Ureter (tissue), 1 donor: ENCODE results near the gene SPINK8. TPM values are rescaled to one million over a fixed set of nuclear protein-coding genes. Genes with fewer than 3 reads are reported as not detected.
"Not testable (repeated sequence)": the region's sequence is repeated elsewhere in the genome, so short reads cannot be mapped to it uniquely, and the experiment has no call there.

Experiments
- DNase-seq: peaks from one replicate; pipeline ENCODE4 v3.0.0-alpha.2; 2020; ENCODE audit warnings: low spot score
- total RNA-seq: library from RNA; stranded (reverse); gene quantifications from one replicate; pipeline ENCODE4 v1.2.4, GENCODE V29; 2023
- donor health status: DM: yes; HTN: yes; CAD: no.

SPINK8 gene
- total RNA-seq, 1 donor from 2014 or later: 12.0 TPM

GRCh38 chr3:48331706-48332435, 1.6 kb downstream of the SPINK8 start:
- not testable (repeated sequence) for DNase-seq

DNA sequence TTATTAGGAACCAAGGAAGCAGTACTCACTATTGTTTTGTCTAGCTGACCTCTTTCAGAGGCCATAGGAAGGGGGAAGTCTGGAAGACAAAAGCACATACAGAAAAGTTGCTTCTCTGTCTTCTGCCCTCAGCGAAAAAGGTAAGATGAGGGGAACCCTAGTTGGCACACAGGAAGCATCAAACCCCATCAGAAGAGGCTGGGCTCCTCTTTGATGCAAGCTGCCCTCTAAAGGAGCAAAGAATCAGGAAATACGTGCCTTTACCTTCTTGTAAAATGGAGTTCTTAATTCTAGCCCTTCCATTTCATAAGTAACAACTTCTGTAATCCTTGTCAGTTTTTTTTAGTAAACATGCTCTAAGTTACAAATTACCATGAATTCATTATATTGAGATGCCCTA, 12.5 kb downstream of the SPINK8 start:
- DNase-seq: no peak

DNA sequence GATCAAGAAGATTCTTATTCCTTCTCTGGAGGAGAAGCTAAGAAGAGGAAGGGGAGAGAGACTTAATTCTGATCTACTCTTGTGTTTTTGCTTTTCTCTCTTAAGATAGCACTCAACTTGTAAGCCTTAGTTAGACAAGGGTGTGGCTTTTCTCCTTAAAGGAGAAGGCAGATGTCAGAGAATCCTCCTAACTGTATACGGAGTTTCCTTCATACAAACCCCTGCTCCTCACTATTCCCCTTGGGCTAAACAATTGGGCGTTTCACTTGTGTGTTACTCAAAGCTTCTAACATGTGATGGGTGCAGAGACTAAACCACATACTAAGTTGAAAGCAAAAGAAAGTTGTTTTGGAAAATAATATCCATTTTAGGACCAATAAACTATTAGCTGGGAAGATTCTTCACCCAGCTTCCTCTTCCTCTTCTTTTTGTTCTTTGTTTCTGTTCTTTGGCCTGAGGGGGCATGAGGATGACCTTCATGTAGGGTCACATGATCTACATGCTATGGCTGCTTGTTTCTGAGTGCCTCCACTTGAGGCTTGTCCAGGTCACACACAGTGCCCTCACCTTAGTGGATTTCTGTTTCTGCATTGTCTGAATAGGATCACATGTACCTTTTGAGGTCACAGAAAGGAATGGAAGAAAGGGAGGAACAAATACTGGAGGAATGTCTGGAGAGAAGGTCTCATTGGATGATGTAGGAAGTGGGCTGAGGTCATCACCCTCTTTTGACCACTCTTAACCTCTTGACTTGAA, 14.6 kb downstream of the SPINK8 start:
- no peak for DNase-seq

GRCh38 chr3:48314542-48314941, 18.9 kb downstream of the SPINK8 start:
- DNase-seq: no peak

GRCh38 chr3:48306860-48307530, 26.5 kb downstream of the SPINK8 start:
- DNase-seq: no peak

- DNase-seq: no peak
Observed at GRCh38 chr3:48306290-48306689, 27.2 kb downstream of the SPINK8 start.

DNA sequence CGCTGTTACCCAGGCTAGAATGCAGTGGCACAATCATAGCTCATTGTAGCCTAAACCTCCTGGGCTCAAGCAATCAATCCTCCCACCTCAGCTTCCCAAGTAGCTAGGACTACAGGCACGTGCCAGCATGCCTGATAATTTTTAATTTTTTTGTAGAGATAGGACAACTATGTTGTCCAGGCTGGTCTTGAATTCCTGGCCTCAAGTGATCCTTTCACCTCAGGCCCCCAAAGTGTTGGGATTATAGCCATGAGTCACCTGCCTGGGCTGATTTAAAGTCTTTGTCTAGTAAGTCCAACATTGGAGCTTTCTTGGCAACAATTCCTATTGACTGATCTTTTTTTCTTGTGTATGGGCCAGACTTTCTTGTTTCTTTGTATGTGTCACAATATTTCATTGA, 28.1 kb downstream of the SPINK8 start:
- no peak for DNase-seq

GRCh38 chr3:48303021-48303420, 30.4 kb downstream of the SPINK8 start:
- no peak for DNase-seq

- DNase-seq: peak; percentile 69
Observed at GRCh38 chr3:48301800-48302166, 31.7 kb downstream of the SPINK8 start.

- DNase-seq: peak; percentile 91
Observed at GRCh38 chr3:48301020-48301799, 32.3 kb downstream of the SPINK8 start, which contains the start of gene NME6. NME6 (minus strand) TSS chr3:48301367.

GRCh38 chr3:48299746-48300712, 33.4 kb downstream of the SPINK8 start:
- no peak for DNase-seq

GRCh38 chr3:48297111-48297810, 36.2 kb downstream of the SPINK8 start:
- DNase-seq: no peak

DNA sequence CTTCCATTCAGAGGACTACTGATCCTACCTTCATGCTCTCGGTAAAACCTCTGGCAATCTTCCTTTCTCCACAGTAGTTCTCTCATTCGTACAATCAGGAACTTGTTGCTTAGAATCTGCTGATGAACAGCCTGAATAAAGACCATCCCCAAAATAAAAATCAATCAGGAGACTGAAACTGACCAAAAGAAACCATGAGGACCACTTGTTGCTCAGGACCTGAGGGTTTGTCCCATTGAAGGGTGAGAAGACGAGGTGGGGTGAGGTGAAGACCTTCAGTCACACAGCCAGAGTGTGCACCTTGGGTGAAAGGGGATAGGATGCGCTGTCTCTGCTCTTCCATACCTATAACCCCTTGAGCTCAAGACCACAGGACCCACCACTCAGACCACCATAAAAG, 36.8 kb downstream of the SPINK8 start:
- no peak for DNase-seq

- no peak for DNase-seq
Observed at GRCh38 chr3:48294611-48295263, 38.7 kb downstream of the SPINK8 start.

GRCh38 chr3:48289659-48290058, 43.8 kb downstream of the SPINK8 start:
- no peak for DNase-seq

- no peak for DNase-seq
Observed at GRCh38 chr3:48287034-48287433, 46.4 kb downstream of the SPINK8 start.

DNA sequence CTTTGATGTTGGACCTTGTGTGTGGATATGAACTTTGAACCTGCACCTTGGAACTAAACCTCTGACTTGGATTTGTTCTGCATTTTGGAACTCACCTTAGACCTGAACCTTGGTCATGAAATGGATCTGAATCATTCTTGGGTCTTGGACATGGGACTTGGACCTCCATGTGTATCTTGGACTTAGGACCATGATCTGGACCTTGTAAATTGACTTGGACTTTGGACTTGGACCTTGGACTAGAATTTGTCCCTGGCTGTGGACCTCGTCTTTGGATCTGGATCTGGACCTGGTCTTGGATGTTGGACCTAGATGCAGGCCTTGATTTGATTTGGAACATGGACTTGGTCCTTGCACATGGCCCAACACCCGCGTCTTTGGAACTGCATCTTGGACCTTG, 47.2 kb downstream of the SPINK8 start:
- DNase-seq: no peak

DNA sequence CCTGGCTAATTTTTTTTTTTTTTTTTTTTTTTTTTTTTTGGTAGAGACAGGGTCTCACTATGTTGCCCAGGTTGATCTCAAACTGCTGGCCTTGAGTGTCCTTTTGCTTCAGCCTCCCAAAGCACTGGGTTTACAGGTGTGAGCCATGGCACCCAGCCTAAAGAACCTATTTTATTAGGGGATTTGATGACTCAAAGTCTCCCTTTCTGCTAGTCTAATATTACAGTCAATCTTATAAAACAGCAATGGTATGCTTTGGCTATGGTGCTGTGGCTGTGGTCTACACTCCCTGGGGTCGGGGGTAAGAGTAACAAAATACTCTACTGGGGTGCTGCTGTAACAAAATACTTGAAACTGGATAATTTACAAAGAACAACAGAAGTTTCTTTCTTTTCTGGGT, 47.8 kb downstream of the SPINK8 start:
- no peak for DNase-seq

GRCh38 chr3:48285132-48285531, 48.3 kb downstream of the SPINK8 start:
- DNase-seq: no peak

DNA sequence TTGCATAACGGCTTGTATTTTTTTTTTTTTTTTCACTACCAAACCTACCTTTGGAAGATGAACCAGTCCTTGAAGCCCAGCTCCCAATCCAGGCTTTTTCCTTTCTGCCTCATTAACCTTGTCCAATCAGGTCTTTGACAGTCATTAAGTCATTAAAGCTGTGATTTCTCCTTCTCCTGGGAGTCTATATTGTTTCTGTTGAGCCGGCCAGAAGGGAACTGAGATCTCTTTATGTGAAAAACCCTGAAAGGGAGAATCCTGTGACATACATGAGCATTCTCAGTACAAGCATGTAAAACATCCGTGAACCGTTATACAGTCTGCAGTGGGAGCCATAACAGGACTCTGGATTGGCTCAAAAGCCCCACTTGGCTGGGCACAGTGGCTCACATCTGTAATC, 52.6 kb downstream of the SPINK8 start:
- no peak for DNase-seq
